Rectal smooth muscle tissue (tissue), 1 donor: Measurements from ENCODE around the gene TMBIM1.
"Not testable (repeated sequence)": the region's sequence is repeated elsewhere in the genome, so short reads cannot be mapped to it uniquely, and the experiment has no call there.

Experiments
- H3K27ac ChIP-seq: one replicate; pipeline ENCODE4 v1.7.0; 2013; ENCODE audit warnings: low read depth, low read length, inconsistent platforms
- H3K27me3 ChIP-seq: one replicate; pipeline ENCODE4 v1.7.0; 2013; ENCODE audit warnings: low read length; ENCODE audit not compliant: control insufficient read depth, insufficient read depth
- H3K36me3 ChIP-seq: one replicate; pipeline ENCODE4 v1.7.0; 2013; ENCODE audit warnings: low read length; ENCODE audit not compliant: control insufficient read depth, insufficient read depth
- H3K4me1 ChIP-seq: one replicate; pipeline ENCODE4 v1.7.0; 2013; ENCODE audit warnings: low read length; ENCODE audit not compliant: control insufficient read depth, insufficient read depth
- H3K4me3 ChIP-seq: one replicate; pipeline ENCODE4 v1.7.0; 2013; ENCODE audit warnings: low read length
- H3K9ac ChIP-seq: one replicate; pipeline ENCODE4 v1.7.0; 2013; ENCODE audit warnings: low read length

TMBIM1 gene

DNA sequence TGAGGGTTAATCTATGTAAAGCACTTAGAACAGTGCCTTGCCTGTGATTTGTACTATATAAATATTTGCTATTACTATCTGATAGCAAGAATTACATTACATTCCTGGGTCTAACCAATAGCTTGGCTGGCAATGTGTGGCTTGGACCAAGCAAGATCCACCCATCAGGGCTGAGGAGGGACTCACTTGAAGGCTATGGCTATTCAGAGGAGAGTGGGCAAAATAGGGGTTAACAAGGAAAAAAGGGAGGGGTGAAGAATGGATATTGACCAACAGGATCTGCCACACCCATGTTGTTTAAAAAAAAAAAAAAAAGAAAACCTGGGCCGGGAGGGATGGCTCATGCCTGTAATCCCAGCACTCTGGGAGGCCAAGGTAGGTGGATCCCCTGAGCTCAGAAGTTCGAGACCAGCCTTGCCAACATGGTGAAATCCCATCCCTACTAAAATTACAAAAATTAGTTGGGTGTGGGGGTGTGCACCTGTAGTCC lies 20.0 kb upstream of the TMBIM1 start:
- H3K36me3 ChIP-seq, result no peaks in the 10 kb centered on the region
- H3K9ac ChIP-seq, result no peak overlapping the region
- no peak overlapping the region for H3K4me3 ChIP-seq
- H3K27me3 ChIP-seq, result no peaks in the 10 kb centered on the region
- H3K4me1 ChIP-seq, result no peaks in the 10 kb centered on the region
- H3K27ac ChIP-seq, result no peak overlapping the region

GRCh38 chr2:218311541-218312266 lies 19.4 kb upstream of the TMBIM1 start:
- H3K4me3 ChIP-seq, H3K4me1 ChIP-seq, H3K9ac ChIP-seq, H3K27ac ChIP-seq, H3K36me3 ChIP-seq, H3K27me3 ChIP-seq: not testable (repeated sequence)

- no peak overlapping the region for H3K4me3 ChIP-seq
- H3K27ac ChIP-seq, result no peak overlapping the region
- H3K36me3 ChIP-seq, result no peaks in the 10 kb centered on the region
- H3K9ac ChIP-seq, result no peak overlapping the region
- no peaks in the 10 kb centered on the region for H3K4me1 ChIP-seq
- no peaks in the 10 kb centered on the region for H3K27me3 ChIP-seq
These were observed 18.7 kb upstream of the TMBIM1 start for GRCh38 chr2:218310853-218311540.

DNA sequence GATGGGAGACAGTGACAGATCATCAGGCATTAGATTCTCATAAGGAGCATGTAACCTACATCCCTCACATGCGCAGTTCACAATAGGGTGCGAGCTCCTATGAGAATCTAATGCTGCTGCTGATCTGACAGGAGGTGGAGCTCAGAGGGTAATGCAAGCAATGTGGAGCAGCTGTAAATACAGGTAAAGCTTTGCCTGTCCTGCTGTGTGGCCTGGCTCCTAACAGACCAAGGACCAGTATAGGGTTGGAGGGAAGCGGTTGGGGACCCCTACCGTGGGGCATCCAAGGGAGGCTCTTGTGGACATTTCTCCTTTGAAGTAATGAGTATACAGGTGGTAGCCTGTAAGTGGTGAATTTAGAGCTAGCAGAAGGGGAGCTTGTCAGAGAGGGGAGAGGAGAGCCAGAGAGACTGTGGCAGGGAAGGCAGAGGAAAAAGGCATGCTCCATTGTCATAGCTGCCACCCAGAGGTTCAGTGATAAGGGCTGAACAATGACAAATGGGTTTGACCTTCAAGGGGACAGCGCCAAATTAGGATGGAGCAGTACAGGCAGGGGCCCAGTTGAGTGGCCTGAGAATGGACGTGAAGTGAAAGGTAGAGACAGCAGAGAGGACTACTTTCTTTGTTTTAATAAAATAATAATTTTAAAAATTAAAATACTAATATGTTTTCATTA lies 15.2 kb upstream of the TMBIM1 start:
- H3K9ac ChIP-seq, result no peak overlapping the region

GRCh38 chr2:218306184-218306920 lies 14.0 kb upstream of the TMBIM1 start:
- Histone ChIP-seq H3K4me1 (no peaks in the 10 kb centered on the region), H3K9ac (no peak overlapping the region), H3K27ac (no peak overlapping the region), H3K4me3 (no peak overlapping the region), H3K36me3 (no peaks in the 10 kb centered on the region), H3K27me3 (no peaks in the 10 kb centered on the region)

More for the DNA sequence above, 15.2 kb upstream of the TMBIM1 start:
- Histone ChIP-seq H3K36me3 (no peaks in the 10 kb centered on the region), H3K4me3 (no peak overlapping the region), H3K27ac (no peak overlapping the region), H3K4me1 (no peaks in the 10 kb centered on the region), H3K27me3 (no peaks in the 10 kb centered on the region)

- H3K9ac ChIP-seq, result no peak overlapping the region
- no peaks in the 10 kb centered on the region for H3K4me1 ChIP-seq
- no peak overlapping the region for H3K4me3 ChIP-seq
- H3K27ac ChIP-seq, result no peak overlapping the region
- H3K36me3 ChIP-seq, result no peaks in the 10 kb centered on the region
- no peaks in the 10 kb centered on the region for H3K27me3 ChIP-seq
These were observed 13.1 kb upstream of the TMBIM1 start for GRCh38 chr2:218305383-218305782.

GRCh38 chr2:218301176-218301819 lies 9.0 kb upstream of the TMBIM1 start:
- Histone ChIP-seq H3K9ac (no peak overlapping the region), H3K27ac (no peak overlapping the region), H3K36me3 (no peaks in the 10 kb centered on the region), H3K4me3 (no peak overlapping the region), H3K27me3 (no peaks in the 10 kb centered on the region), H3K4me1 (no peaks in the 10 kb centered on the region)

GRCh38 chr2:218300141-218300540 lies 7.8 kb upstream of the TMBIM1 start:
- Histone ChIP-seq H3K27ac (no peak overlapping the region), H3K27me3 (no peaks in the 10 kb centered on the region)

GRCh38 chr2:218298314-218298875 lies 6.1 kb upstream of the TMBIM1 start:
- Histone ChIP-seq H3K4me1 (no peaks in the 10 kb centered on the region), H3K9ac (no peak overlapping the region), H3K4me3 (no peak overlapping the region), H3K36me3 (no peaks in the 10 kb centered on the region), H3K27ac (no peak overlapping the region), H3K27me3 (no peaks in the 10 kb centered on the region)

More at GRCh38 chr2:218300141-218300540, 7.8 kb upstream of the TMBIM1 start:
- H3K9ac ChIP-seq, result no peak overlapping the region
- no peak overlapping the region for H3K4me3 ChIP-seq
- no peaks in the 10 kb centered on the region for H3K4me1 ChIP-seq
- H3K36me3 ChIP-seq, result no peaks in the 10 kb centered on the region

DNA sequence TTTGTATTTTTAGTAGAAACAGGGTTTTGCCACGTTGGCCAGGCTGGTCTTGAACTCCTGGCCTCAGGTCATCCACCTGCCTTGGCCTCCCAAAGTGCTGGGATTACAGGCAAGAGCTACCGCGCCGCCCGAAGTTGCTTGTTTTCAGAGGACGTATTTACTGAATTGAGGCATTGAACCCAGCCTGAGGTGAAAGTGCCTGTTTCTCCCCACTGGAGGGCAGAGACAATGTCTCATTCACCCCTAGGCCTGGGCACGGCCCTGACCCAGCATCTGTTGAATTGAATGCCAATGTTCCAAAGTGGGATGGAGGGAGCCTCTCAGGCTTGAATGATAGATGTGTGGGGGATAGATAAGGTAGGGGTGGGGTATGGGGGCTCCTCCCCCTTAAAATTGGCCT lies 4.5 kb upstream of the TMBIM1 start:
- Histone ChIP-seq H3K36me3 (no peaks in the 10 kb centered on the region), H3K27ac (no peak overlapping the region), H3K4me1 (peaks cover 4% of the 10 kb centered on the region), H3K9ac (no peak overlapping the region), H3K4me3 (no peak overlapping the region), H3K27me3 (no peaks in the 10 kb centered on the region)

DNA sequence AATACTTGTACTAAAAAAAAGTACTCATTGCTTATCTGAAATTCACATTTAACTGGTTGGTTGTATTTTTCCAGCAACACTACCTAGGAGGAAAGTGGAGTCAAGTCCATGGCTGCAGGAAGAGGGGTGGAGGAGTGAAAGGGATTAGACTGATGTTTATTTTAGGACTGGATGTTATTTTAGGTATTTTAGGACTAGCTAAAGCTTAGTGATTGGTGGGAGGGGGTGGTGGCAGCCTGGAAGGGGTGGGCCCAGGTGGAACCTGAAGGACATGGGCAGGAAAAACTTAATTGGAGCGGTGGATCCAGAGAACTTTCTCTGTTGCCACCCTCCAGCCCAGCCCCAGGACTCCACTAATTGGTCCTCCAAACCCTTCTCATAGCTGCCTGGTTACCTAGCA lies 3.9 kb upstream of the TMBIM1 start:
- Histone ChIP-seq H3K9ac (no peak overlapping the region), H3K4me1 (peaks cover 7% of the 10 kb centered on the region), H3K36me3 (no peaks in the 10 kb centered on the region), H3K27ac (no peak overlapping the region), H3K4me3 (no peak overlapping the region), H3K27me3 (no peaks in the 10 kb centered on the region)
